Memory B cell (primary cell): ENCODE measurements around the gene MOV10L1.

Experiments
- ATAC-seq: fragments of 150-1000 bp; cut with Tn5 transposase; 2 replicates; pipeline ENCODE4 v1.10.0; 2021; ENCODE audit warnings: low read depth, mild to moderate bottlenecking, moderate library complexity
- DNase-seq, 2 donors: peaks; one replicate each; pipeline ENCODE4 v3.0.0; 2022; ENCODE audit warnings: low spot score in 2 of 2
- H3K27ac Mint-ChIP-seq: one replicate; pipeline ENCODE4 v1.8.0; 2022; ENCODE audit warnings: mild to moderate bottlenecking, moderate library complexity, mixed read lengths
- H3K27me3 Mint-ChIP-seq: one replicate; pipeline ENCODE4 v1.8.0; 2022; ENCODE audit warnings: mixed read lengths
- H3K36me3 Mint-ChIP-seq: one replicate; pipeline ENCODE4 v1.8.0; 2022; ENCODE audit warnings: mild to moderate bottlenecking, mixed read lengths
- H3K4me1 Mint-ChIP-seq: one replicate; pipeline ENCODE4 v1.8.0; 2022; ENCODE audit warnings: mixed read lengths
- H3K4me3 Mint-ChIP-seq: one replicate; pipeline ENCODE4 v1.8.0; 2022; ENCODE audit warnings: mild to moderate bottlenecking, moderate library complexity, mixed read lengths
- H3K9me3 Mint-ChIP-seq: one replicate; pipeline ENCODE4 v1.8.0; 2022; ENCODE audit warnings: mixed read lengths

The MOV10L1 gene

GRCh38 chr22:50053861-50054260 lies 35.9 kb upstream of the MOV10L1 start:
- H3K36me3 Mint-ChIP-seq, result no peaks in the 10 kb centered on the region
- peaks cover 9% of the 10 kb centered on the region for H3K9me3 Mint-ChIP-seq
- peak; percentile 10 for ATAC-seq
- DNase-seq, result no peak
- H3K4me1 Mint-ChIP-seq, result peaks cover 19% of the 10 kb centered on the region
- no peak overlapping the region for H3K4me3 Mint-ChIP-seq
- H3K27me3 Mint-ChIP-seq, result peaks cover 46% of the 10 kb centered on the region
- no peak overlapping the region for H3K27ac Mint-ChIP-seq

GRCh38 chr22:50056214-50056972 lies 33.4 kb upstream of the MOV10L1 start:
- ATAC-seq (peak; percentile 55), DNase-seq (no peak)
- Mint-ChIP-seq H3K27me3 (peaks cover 38% of the 10 kb centered on the region), H3K27ac (no peak overlapping the region), H3K4me1 (peaks cover 19% of the 10 kb centered on the region), H3K4me3 (peak overlapping the region; percentile 51), H3K36me3 (no peaks in the 10 kb centered on the region), H3K9me3 (peaks cover 9% of the 10 kb centered on the region)

GRCh38 chr22:50057278-50058060 lies 32.3 kb upstream of the MOV10L1 start:
- Mint-ChIP-seq H3K4me1 (peaks cover 19% of the 10 kb centered on the region), H3K27me3 (peaks cover 32% of the 10 kb centered on the region), H3K27ac (no peak overlapping the region), H3K36me3 (no peaks in the 10 kb centered on the region), H3K4me3 (peak overlapping the region; percentile 51), H3K9me3 (peaks cover 5% of the 10 kb centered on the region)
- ATAC-seq, result no peak
- no peak for DNase-seq

- Mint-ChIP-seq H3K27ac (no peak within 1 kb of the TSS), H3K27me3 (peaks cover 29% of the 10 kb centered on the region), H3K4me3 (peak within 1 kb of the TSS; percentile 51), H3K4me1 (peaks cover 19% of the 10 kb centered on the region), H3K36me3 (no peaks in the 10 kb centered on the region), H3K9me3 (peaks cover 5% of the 10 kb centered on the region)
- peak; percentile 21 for ATAC-seq
- DNase-seq, result no peak
These were observed 31.5 kb upstream of the MOV10L1 start, which contains the start of gene TTLL8 for GRCh38 chr22:50058061-50058905. TSS of gene TTLL8 (minus strand) at chr22:50058298.

- no peak for DNase-seq
- Mint-ChIP-seq H3K4me1 (peaks cover 13% of the 10 kb centered on the region), H3K27ac (no peak overlapping the region), H3K36me3 (no peaks in the 10 kb centered on the region), H3K4me3 (no peak overlapping the region), H3K27me3 (peaks cover 25% of the 10 kb centered on the region), H3K9me3 (peaks cover under 1% of the 10 kb centered on the region)
- ATAC-seq, result no peak
These were observed 30.6 kb upstream of the MOV10L1 start for GRCh38 chr22:50058906-50059880.

- ATAC-seq (no peak), DNase-seq (no peak)
- H3K4me3 Mint-ChIP-seq, result no peak overlapping the region
- no peak overlapping the region for H3K27ac Mint-ChIP-seq
- H3K4me1 Mint-ChIP-seq, result peaks cover 13% of the 10 kb centered on the region
- peaks cover 27% of the 10 kb centered on the region for H3K27me3 Mint-ChIP-seq
- no peaks in the 10 kb centered on the region for H3K9me3 Mint-ChIP-seq
- no peaks in the 10 kb centered on the region for H3K36me3 Mint-ChIP-seq
These were observed 29.9 kb upstream of the MOV10L1 start for GRCh38 chr22:50059881-50060262.

- H3K4me3 Mint-ChIP-seq, result no peak overlapping the region
- DNase-seq (no peak), ATAC-seq (no peak)
- peaks cover 28% of the 10 kb centered on the region for H3K27me3 Mint-ChIP-seq
- no peak overlapping the region for H3K27ac Mint-ChIP-seq
- H3K9me3 Mint-ChIP-seq, result no peaks in the 10 kb centered on the region
- H3K4me1 Mint-ChIP-seq, result peaks cover 13% of the 10 kb centered on the region
- H3K36me3 Mint-ChIP-seq, result no peaks in the 10 kb centered on the region
These were observed 29.2 kb upstream of the MOV10L1 start for GRCh38 chr22:50060441-50061140.

- peaks cover 27% of the 10 kb centered on the region for H3K27me3 Mint-ChIP-seq
- no peaks in the 10 kb centered on the region for H3K36me3 Mint-ChIP-seq
- DNase-seq, result no peak
- H3K9me3 Mint-ChIP-seq, result no peaks in the 10 kb centered on the region
- no peak for ATAC-seq
- no peak overlapping the region for H3K27ac Mint-ChIP-seq
- no peak overlapping the region for H3K4me3 Mint-ChIP-seq
- H3K4me1 Mint-ChIP-seq, result peaks cover 7% of the 10 kb centered on the region
These were observed 28.5 kb upstream of the MOV10L1 start for GRCh38 chr22:50061141-50061823.

GRCh38 chr22:50061824-50062355 lies 27.9 kb upstream of the MOV10L1 start:
- Mint-ChIP-seq H3K4me1 (peaks cover 4% of the 10 kb centered on the region), H3K4me3 (no peak overlapping the region), H3K27me3 (peaks cover 22% of the 10 kb centered on the region), H3K9me3 (no peaks in the 10 kb centered on the region), H3K27ac (no peak overlapping the region), H3K36me3 (no peaks in the 10 kb centered on the region)
- ATAC-seq (no peak), DNase-seq (no peak)

GRCh38 chr22:50062509-50063135 lies 27.2 kb upstream of the MOV10L1 start:
- Mint-ChIP-seq H3K27me3 (peaks cover 22% of the 10 kb centered on the region), H3K4me3 (no peak overlapping the region), H3K9me3 (no peaks in the 10 kb centered on the region), H3K4me1 (peaks cover 2% of the 10 kb centered on the region), H3K27ac (no peak overlapping the region), H3K36me3 (no peaks in the 10 kb centered on the region)
- no peak for ATAC-seq
- no peak for DNase-seq

GRCh38 chr22:50063589-50064393 lies 26.0 kb upstream of the MOV10L1 start:
- Mint-ChIP-seq H3K9me3 (no peaks in the 10 kb centered on the region), H3K27ac (no peak overlapping the region), H3K4me3 (no peak overlapping the region), H3K4me1 (no peaks in the 10 kb centered on the region), H3K36me3 (no peaks in the 10 kb centered on the region), H3K27me3 (peaks cover 23% of the 10 kb centered on the region)
- no peak for ATAC-seq
- DNase-seq, result no peak
